GM23248 (cell line): Measurements from ENCODE around the gene C1orf115.

Experiments
- EZH2 ChIP-seq: fragments of 200-600 bp; sonication (generic); IDR thresholded peaks from 2 replicates; pipeline ENCODE4 v1.6.1; 2018; ENCODE audit warnings: antibody characterized with exemption, mild to moderate bottlenecking; ENCODE audit not compliant: insufficient read depth, poor library complexity, severe bottlenecking
- EZH2phosphoT487 ChIP-seq: fragments of 200-600 bp; sonication (generic); IDR thresholded peaks from 2 replicates; pipeline ENCODE4 v1.6.1; 2018; ENCODE audit warnings: antibody characterized with exemption, moderate library complexity, mild to moderate bottlenecking, low read depth; ENCODE audit not compliant: insufficient read depth

- TF ChIP-seq EZH2 = no peak
- TF ChIP-seq EZH2phosphoT487 = no peak
These were observed 4.8 kb downstream of the C1orf115 start for GRCh38 chr1:220694866-220695382.
